ENCODE measurements around the gene CCDC154.

Gene CCDC154, protein sequence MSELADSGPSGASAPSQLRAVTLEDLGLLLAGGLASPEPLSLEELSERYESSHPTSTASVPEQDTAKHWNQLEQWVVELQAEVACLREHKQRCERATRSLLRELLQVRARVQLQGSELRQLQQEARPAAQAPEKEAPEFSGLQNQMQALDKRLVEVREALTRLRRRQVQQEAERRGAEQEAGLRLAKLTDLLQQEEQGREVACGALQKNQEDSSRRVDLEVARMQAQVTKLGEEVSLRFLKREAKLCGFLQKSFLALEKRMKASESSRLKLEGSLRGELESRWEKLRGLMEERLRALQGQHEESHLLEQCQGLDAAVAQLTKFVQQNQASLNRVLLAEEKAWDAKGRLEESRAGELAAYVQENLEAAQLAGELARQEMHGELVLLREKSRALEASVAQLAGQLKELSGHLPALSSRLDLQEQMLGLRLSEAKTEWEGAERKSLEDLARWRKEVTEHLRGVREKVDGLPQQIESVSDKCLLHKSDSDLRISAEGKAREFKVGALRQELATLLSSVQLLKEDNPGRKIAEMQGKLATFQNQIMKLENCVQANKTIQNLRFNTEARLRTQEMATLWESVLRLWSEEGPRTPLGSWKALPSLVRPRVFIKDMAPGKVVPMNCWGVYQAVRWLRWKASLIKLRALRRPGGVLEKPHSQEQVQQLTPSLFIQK

DNA sequence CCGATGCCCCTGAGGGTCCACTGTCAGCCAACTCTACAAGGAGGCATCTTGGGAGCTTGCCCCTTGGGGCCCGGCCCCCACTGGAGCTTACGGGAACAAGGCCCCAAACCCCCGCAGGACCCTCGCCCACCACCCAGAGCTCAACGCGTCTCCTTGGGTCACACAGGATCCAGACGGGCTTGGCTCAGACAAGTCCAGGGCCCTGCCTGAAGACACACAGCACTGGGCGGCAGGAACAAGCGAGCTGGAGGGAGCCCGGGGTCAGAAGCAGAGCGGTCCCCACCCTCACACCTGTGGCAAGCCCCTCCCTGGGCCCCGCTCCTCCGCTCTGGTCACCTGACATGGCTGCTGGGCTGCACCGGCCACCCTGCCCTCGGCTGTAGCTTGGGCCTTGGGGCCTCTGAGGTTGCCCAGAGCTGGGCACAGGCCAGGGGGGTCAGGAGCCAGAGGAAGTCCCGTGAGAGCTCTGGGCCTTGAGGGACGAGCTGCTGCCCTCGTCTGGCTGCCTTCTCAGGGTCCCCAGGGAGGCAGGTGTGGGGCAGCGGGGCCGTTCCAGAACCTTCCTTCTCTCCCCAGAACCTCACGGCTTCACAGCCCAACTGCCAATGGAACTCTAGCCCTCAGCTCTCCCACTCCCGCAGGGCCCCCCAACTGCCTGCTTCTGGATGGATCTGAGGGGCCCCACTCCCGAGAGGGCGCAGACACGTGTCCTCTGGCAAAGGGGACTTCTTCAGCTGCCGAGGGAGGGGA, at the start of gene CCDC154:
Gene CCDC154 (minus strand): TSS at position 577 of the 750 bp plus-strand sequence. CDS start 234 bp downstream, at position 343.
- FAIRE-seq (no peak), DNase-seq (ENCODE audit: insufficient read length, low spot score) (no peak)
- TF ChIP-seq POLR2A (IDR thresholded peaks at IDR 0.05; ENCODE audit: low read depth, low read length) = no peak

DNA sequence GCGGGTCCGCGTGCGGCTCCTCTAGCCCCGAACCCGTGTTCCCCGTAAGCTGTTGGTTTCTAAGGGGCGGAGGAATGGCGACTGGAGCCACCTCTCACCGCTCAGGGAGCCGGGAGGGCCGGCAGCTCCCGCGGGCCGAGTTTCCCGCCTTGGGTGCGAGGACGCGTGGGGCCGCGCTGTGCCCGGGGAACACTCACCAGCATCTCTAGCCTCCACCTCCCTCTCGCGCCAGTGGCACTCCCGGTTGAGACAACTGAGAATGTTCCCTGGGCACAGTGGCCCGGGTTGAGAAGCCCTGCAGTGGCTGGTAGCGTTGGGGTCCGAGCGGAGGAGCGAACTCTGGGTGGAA, 49.4 kb upstream of the CCDC154 start:
- peak; percentile 62 for DNase-seq (ENCODE audit: insufficient read length, low spot score)
- 0 out of 2 replicates have a peak, but pooled peaks have one; percentile 17 for TF ChIP-seq POLR2A (IDR thresholded peaks at IDR 0.05; ENCODE audit: low read depth, low read length)
- no peak for FAIRE-seq

DNA sequence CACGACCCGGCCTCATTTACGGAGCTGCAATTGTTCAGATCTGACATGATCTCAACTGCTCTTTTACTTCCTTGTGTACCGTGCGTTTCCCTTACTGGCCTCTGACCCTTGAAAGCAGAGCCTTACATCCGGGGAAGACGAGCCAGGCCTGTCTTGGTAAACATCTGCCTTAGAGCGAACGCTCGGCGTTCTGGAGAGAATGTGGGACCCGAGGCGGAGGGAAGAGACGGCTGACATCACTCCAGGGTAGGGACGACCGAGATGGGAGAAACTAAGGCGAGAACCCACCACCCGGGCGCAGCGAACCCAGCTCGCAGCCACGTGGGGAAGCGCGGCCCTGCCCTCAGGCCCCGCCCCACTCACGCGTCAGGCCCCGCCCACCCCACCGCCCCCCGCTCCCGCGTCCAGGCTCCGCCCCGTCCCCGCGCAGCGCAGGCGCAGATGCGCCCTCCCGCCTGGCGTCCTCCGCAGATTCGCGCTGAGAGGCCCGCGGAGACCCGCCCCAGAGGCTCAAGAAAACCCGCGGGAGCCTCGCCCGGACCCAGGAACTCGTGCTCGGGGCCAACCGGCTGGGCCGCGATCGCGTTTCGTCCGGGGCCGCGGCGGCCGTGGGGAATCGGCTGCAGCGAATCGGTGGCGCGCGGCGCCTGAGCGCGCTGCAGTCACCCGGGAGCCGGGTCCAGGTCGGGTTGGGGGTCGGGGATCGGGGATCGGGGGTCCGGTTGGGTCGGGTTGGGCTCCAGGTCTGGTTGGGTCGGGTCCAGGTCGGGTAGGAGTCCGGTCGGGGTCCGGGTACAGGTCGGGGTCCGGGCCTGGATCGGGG, 48.8 kb upstream of the CCDC154 start, which contains the start of gene TELO2:
Gene TELO2 (plus strand): TSS at position 438 of the 823 bp plus-strand sequence. CDS start 922 bp downstream, outside the sequence.
- no peak for TF ChIP-seq POLR2A (IDR thresholded peaks at IDR 0.05; ENCODE audit: low read depth, low read length)
- FAIRE-seq (no peak), DNase-seq (ENCODE audit: insufficient read length, low spot score) (peak; percentile 90)

DNA sequence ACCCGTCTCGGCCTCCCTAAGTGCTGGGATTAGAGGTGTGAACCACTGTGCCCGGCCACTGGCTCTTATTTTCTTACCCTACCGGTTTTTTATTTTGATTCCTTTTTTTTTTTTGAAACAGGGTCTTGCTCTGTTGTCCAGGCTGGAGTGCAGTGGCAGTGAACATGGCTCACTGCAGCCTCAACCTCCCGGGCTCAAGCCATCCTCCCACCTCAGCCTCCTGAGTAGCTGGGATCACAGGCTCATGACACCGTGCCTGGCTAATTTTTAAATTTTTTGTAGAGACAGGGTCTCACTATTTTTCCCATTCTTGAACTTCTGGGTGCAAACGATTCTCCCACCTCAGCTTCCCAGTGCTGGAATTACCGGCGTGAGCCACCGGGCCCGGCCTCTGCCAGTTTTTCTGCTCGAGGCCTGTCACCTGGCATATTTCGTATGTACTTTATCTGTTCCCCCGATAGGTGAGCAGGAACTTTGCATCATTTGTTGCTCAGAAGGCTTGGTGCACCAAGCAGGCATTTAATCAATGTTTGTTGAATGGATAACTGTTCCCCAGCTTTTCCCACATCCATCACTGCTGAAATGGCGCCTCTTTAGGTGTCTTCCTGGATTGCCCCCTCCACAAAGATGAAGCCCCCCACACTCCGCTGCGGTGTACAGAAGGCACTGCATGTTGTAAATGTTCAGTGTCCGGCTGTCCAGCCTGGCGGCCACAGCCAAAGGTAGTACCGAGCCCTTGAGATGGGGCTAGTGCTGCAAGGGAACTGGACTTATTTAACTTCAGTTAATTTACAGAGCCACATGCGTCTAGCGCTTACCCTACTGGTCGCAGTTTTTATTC, 47.9 kb upstream of the CCDC154 start:
- no peak for TF ChIP-seq POLR2A (IDR thresholded peaks at IDR 0.05; ENCODE audit: low read depth, low read length)
- DNase-seq (ENCODE audit: insufficient read length, low spot score) (no peak), FAIRE-seq (no peak)

DNA sequence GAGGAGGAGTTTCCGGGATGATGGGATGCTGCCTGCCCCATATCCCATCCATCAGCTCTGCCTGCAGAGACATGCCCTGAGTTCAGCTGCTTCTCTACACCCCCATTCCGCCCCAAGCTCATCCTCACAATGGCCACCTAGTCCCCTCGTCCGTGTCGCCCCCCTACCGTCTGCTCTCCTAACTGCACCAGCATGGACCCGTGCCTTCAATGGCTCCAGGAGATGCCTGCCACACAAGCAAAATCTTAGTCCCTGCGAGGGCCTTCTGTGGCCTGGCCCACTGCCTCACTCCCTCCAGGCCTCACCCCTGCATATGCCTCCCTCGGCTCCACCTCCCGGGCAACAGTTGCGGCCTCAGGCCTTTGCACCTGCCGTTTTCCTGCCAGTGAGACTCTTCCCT, 47.0 kb upstream of the CCDC154 start:
- no peak for TF ChIP-seq POLR2A (IDR thresholded peaks at IDR 0.05; ENCODE audit: low read depth, low read length)
- DNase-seq (ENCODE audit: insufficient read length, low spot score) (no peak), FAIRE-seq (no peak)

DNA sequence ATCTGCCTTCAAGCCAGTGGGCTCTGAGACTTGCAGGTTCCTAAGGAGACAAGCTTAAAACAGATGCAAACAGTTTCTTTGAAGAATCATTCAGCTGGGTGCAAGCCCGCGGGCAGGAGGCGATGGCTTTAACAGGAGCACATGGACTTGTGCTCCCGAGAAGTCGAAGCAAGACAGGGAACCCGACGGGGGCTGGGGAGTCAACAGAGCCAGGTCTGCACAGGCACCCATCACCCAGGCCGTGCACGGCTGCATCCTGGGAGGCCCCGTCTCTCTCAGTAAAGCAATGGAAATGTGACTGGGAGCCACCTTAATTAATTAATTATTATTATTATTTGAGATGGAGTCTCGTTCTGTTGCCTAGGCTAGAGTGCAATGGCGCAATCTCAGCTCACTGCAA, 44.7 kb upstream of the CCDC154 start:
- no peak for TF ChIP-seq POLR2A (IDR thresholded peaks at IDR 0.05; ENCODE audit: low read depth, low read length)
- FAIRE-seq (no peak), DNase-seq (ENCODE audit: insufficient read length, low spot score) (no peak)

DNA sequence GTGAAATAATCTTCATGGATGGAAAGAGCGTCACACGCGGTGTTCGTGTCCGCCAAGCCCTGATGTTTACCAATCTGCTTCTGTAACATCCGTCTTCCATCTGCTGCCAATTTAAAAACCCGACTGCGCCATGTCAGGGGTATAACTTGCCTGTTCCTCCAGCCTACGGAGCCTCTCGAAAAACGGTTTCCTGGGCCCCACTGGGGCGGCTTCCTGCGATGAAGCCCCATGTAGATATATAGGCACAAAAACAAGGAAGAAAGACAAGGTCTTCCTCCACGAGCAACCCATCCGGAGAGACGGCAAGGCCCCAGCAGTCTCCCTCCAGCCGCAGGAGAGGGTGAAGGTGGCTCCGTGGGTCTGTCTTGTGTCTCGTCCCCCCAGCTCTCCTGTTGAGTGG, 44.3 kb upstream of the CCDC154 start, which contains the start of gene PTX4:
Gene PTX4 (minus strand): TSS at position 326 of the 400 bp plus-strand sequence. CDS start 35 bp downstream, at position 291.
- FAIRE-seq (no peak), DNase-seq (ENCODE audit: insufficient read length, low spot score) (no peak)
- TF ChIP-seq POLR2A (IDR thresholded peaks at IDR 0.05; ENCODE audit: low read depth, low read length) = no peak

DNA sequence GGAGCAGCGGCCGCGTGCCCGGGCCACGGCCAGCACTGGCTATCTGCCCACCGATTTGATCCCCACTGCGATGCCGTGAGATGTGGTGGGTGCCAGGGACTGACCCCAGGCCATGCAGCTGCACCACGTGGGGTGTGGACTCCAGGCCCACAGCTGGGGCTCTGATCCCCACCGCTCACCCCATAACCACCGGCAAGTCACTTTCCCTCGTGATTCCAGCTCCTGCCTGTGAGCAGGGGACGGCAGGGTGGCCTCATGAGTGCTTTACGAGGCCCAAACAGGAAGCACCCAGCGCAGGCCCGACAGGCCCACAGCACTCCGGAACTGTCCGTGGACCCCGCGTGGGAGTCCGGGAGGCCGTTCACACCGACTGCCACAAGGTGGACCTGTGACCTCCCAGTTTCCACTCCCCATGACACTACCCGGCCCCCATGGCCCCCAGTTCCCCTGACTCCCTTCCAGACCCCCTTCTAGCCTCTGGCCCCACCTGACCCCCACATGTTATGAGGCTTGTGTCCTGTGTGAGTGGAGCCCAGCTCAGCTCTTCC, 43.8 kb upstream of the CCDC154 start:
- no peak for FAIRE-seq
- no peak for TF ChIP-seq POLR2A (IDR thresholded peaks at IDR 0.05; ENCODE audit: low read depth, low read length)
- no peak for DNase-seq (ENCODE audit: insufficient read length, low spot score)

DNA sequence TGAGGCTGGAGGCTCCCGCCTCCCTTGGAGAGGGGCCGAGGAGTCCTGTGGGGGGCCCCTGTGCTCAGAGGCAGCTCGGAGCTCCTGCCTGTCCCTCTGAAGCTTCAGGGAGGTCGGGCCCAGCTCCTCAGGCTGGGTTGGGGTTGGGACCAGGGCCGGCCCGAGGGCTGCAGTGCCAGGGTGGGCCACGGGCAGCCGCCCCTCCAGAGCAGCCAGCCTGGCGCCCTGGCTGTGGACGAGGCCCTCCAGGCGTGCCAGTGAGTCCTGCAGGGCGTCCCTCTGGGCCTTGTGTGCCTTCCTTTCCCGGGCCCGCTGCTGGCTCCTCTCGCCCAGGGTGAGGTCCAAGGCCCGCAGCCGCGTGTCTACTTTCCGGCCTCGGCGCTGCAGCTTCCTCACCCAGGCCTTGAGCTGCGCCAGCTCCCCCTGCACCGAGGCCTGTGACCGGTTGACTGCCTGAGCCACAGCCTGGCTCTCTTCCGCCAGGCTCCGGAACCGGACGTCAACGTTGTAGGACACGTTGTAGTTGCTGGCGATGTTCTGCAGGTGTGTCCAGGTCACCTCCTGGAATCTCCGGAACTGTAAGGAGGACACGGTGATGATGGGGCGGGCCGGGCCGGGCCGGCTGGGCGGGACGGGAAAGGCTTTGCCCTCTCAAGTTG, 43.2 kb upstream of the CCDC154 start:
- FAIRE-seq = no peak
- DNase-seq (ENCODE audit: insufficient read length, low spot score) = no peak
- TF ChIP-seq POLR2A (IDR thresholded peaks at IDR 0.05; ENCODE audit: low read depth, low read length) = no peak

DNA sequence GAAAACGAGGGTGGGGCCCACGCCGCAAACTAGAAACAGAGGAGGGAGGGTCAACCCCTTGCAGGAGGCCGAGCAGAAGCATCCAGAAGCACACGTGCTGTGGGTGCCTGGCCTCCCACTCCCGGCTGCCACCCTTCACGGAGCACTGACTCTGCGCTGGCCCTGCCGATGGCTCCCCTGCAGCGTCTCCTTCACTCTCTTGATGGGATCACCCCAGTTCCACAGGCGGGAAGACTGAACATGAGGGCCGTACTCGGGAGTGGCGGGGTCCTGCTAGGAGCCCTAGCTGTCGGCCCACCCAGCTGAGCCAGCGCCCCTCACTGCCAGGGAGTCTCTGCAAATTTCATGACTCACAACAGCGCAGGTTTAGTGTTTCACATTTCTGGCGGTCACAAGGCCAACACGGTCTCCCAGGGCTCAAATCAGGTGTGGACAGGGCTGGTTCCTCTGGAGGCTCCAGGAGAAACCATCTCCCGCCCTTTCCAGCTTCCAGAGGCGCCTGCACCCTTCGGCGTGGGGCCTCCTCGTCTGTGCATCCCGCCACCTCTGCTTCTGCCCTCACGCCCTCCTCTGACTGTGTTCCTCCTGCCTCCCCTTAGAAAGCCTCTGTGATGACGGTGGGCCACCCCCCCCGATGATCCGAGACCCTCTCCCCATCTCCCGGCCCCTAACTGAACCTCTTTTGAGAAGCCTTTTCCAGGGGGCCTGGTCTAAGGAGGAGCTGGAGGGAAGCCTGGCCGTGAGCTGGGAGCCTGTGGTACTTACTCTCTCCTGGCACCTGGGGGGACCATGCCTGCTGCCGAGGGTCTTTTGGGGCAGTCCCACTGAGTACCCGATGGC, 42.4 kb upstream of the CCDC154 start:
- FAIRE-seq = no peak
- no peak for DNase-seq (ENCODE audit: insufficient read length, low spot score)
- no peak for TF ChIP-seq POLR2A (IDR thresholded peaks at IDR 0.05; ENCODE audit: low read depth, low read length)
